ENCODE measurements around the gene KPNA6. TPM values are rescaled to one million over a fixed set of nuclear protein-coding genes. Genes with fewer than 3 reads are reported as not detected.

The KPNA6 gene
- total and polyA plus RNA-seq, 2 donors (not counting 3 experiments of a cell fraction or from before 2014, with no cell fraction given) = 22.1 to 85.6 TPM

GRCh38 chr1:32126770-32127169, 18.9 kb downstream of the KPNA6 start:
- intact Hi-C loops (cut with micrococcal nuclease) = no loop called here
- ChIA-PET POLR2A (no interaction called here), CTCF (interaction anchor here (1.5 to 2.3 kb wide), 5 partner anchors 10 to 23 kb away, joined by 4 to 19 read pairs (median 9); no protein-coding TSS in a partner anchor)
- DNase-seq (ENCODE audit: low read depth, low spot score) (no peak), FAIRE-seq (no peak)
- dilution Hi-C loops (cut with MboI; ENCODE audit: extremely low pct_ligation_motif_present, low sequenced_read_pairs) = no loop called here
- TF ChIP-seq JUN (IDR thresholded peaks at IDR 0.05; ENCODE audit: borderline replicate concordance, insufficient read depth, insufficient read length, low read depth) (no peak), FOS (IDR thresholded peaks at IDR 0.05; ENCODE audit: borderline replicate concordance, insufficient read depth, low read length) (no peak), POLR2AphosphoS5 (IDR thresholded peaks at IDR 0.05; ENCODE audit: insufficient read depth, low read depth, low read length) (no peak), EZH2 (IDR thresholded peaks at IDR 0.05; ENCODE audit: borderline replicate concordance, low read depth, low read length, severe bottlenecking) (no peak), GATA2 (IDR thresholded peaks at IDR 0.05; ENCODE audit: insufficient read depth, insufficient read length, low read depth, low read length) (no peak), MYC (IDR thresholded peaks at IDR 0.05; ENCODE audit: low read depth, low read length) (no peak), POLR2A (IDR thresholded peaks at IDR 0.05; ENCODE audit: low read depth, low read length) (no peak), MAX (IDR thresholded peaks at IDR 0.05; ENCODE audit: insufficient read depth, insufficient read length) (no peak), CTCF (IDR thresholded peaks at IDR 0.05; ENCODE audit: extremely low read depth in 1 of 2, insufficient read depth in 1 of 2, low read depth in 1 of 2, low read length in 2 of 2) (no peak)
- H4K20me1 ChIP-seq (replicated peaks; ENCODE audit: control insufficient read depth, extremely low read depth, insufficient read depth, low read length) = peaks cover 2% of the 10 kb centered on the region
- H2AFZ ChIP-seq (ENCODE audit: low read depth, low read length) = no peak overlapping the region
- peaks cover 3% of the 10 kb centered on the region for H3K9me1 ChIP-seq (replicated peaks; ENCODE audit: control insufficient read depth, extremely low read depth, insufficient read depth, low read length)
- H3K4me2 ChIP-seq (ENCODE audit: insufficient read depth, low read length) = no peak overlapping the region
- no peak overlapping the region for H3K9ac ChIP-seq (replicated peaks; ENCODE audit: extremely low read depth, insufficient read depth, low read length)
- H3K27ac ChIP-seq (ENCODE audit: insufficient read depth, low read depth, low read length) = no peak overlapping the region
- no TSS peak for BruUV-seq (replicated peaks)
- no peaks in the 10 kb centered on the region for H3K9me3 ChIP-seq (replicated peaks; ENCODE audit: control insufficient read depth, insufficient read depth, low read length)
- peaks cover 10% of the 10 kb centered on the region for H3K4me1 ChIP-seq (ENCODE audit: control insufficient read depth, extremely low read depth, insufficient read depth, low read length)
- H3K79me2 ChIP-seq (ENCODE audit: control insufficient read depth, insufficient read depth, low read length) = peaks cover 82% of the 10 kb centered on the region
- H3K4me3 ChIP-seq (replicated peaks in 1 of 3; ENCODE audit: insufficient read depth in 1 of 3, low read depth in 1 of 3, low read length in 3 of 3) = no peak overlapping the region
- H3K27me3 ChIP-seq (ENCODE audit: control insufficient read depth in 2 of 2, insufficient read depth in 2 of 2, low read length in 2 of 2) = no peaks in the 10 kb centered on the region
- no peaks in the 10 kb centered on the region for H3K36me3 ChIP-seq (ENCODE audit: control insufficient read depth in 2 of 2, extremely low read depth in 1 of 2, insufficient read depth in 2 of 2, low read length in 2 of 2)

All from endothelial cell of umbilical vein (primary cell).